Tibial nerve (tissue), 3 donors: ENCODE results near the gene DISP2.

Experiments
- POLR2A ChIP-seq, 2 donors: fragments of 450-650 bp; IDR thresholded peaks; one replicate each; pipeline ENCODE4 v1.6.1; 2017; ENCODE audit warnings: antibody characterized with exemption in 2 of 2, mild to moderate bottlenecking in 2 of 2, moderate library complexity in 2 of 2
- TF ChIP-seq, protein P1 (sequence below), 5 experiments: fragments of 200-600 bp in 3 of 5; fragments of 450-650 bp in 2 of 5; sonication (generic) in 3 of 5; IDR thresholded peaks; one replicate each; pipeline ENCODE4 v1.5.1; 2016 to 2019; ENCODE audit warnings: antibody characterized with exemption in 5 of 5, mild to moderate bottlenecking in 3 of 5, moderate library complexity in 2 of 5

DNA sequence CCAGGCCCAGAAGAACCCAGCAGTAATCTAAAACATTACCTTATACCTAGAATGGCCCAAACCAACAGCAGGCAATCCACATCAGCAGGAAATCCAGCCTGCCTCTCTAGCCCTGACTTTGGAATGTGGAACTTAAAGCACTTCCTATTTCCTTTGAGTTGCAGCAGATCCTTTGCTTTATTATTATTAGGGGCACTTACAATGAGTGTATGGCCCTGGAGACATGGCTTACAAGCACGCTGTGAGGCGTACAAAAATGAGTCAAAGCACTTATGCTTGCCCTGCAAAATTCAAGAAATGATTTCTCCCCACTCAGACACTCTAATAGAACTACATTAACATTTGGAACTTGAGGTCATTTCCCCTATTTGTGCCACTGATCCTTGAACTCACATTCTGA lies 15.0 kb downstream of the DISP2 start:
- TF ChIP-seq POLR2A (IDR thresholded peaks at IDR 0.05), result no peak
- TF ChIP-seq, protein P1, sequence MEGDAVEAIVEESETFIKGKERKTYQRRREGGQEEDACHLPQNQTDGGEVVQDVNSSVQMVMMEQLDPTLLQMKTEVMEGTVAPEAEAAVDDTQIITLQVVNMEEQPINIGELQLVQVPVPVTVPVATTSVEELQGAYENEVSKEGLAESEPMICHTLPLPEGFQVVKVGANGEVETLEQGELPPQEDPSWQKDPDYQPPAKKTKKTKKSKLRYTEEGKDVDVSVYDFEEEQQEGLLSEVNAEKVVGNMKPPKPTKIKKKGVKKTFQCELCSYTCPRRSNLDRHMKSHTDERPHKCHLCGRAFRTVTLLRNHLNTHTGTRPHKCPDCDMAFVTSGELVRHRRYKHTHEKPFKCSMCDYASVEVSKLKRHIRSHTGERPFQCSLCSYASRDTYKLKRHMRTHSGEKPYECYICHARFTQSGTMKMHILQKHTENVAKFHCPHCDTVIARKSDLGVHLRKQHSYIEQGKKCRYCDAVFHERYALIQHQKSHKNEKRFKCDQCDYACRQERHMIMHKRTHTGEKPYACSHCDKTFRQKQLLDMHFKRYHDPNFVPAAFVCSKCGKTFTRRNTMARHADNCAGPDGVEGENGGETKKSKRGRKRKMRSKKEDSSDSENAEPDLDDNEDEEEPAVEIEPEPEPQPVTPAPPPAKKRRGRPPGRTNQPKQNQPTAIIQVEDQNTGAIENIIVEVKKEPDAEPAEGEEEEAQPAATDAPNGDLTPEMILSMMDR (IDR thresholded peaks at IDR 0.05), result no peak
